HL-60 (cell line): ENCODE data around the gene ST6GALNAC6.

Experiments used
- GABPA ChIP-seq: IDR thresholded peaks from 2 replicates; pipeline ENCODE4 v1.6.1; 2012; ENCODE audit warnings: low read depth
- TF ChIP-seq, protein P1 (sequence below): IDR thresholded peaks from one replicate; pipeline ENCODE4 v1.5.1; 2011; ENCODE audit warnings: low read length, control low read depth, inconsistent platforms; ENCODE audit not compliant: insufficient read depth
- TF ChIP-seq, protein P2 (sequence below): IDR thresholded peaks from 2 replicates; pipeline ENCODE4 v1.6.1; 2012; ENCODE audit warnings: low read depth; ENCODE audit not compliant: insufficient replicate concordance

DNA sequence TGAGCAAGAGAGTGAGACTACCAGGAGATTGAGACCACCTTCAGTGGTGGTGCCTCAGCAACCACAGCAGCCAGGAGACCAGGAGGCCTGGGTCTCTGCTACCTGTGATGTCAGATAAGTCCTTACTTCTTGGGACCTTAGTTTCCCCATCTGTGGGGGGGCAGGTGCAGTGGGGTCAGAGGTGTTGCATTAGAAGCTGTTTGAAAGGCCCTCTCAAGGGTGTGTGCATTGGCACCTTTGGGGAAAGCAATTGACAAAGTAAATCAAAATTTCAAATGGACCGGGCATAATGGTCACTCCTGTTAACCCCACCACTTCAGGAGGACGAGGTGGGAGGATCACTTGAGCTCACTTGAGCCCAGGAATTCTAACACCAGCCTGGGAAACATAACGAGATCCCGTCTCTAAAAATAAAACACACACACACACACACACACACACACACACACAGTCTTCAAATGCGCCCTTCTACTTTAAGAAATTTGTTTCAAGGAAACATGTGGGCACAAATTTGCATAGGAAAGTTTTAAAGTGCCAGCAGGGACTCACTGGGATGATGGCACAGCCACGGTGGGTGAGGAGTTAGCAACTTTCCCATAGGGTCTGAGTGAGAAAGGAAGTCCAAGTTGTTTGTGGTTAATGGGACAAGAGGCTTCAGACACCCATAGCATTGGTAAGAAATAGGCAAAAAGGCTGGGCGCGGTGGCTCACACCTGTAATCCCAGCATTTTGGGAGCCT lies 20.6 kb downstream of the ST6GALNAC6 start:
- TF ChIP-seq, protein P1, sequence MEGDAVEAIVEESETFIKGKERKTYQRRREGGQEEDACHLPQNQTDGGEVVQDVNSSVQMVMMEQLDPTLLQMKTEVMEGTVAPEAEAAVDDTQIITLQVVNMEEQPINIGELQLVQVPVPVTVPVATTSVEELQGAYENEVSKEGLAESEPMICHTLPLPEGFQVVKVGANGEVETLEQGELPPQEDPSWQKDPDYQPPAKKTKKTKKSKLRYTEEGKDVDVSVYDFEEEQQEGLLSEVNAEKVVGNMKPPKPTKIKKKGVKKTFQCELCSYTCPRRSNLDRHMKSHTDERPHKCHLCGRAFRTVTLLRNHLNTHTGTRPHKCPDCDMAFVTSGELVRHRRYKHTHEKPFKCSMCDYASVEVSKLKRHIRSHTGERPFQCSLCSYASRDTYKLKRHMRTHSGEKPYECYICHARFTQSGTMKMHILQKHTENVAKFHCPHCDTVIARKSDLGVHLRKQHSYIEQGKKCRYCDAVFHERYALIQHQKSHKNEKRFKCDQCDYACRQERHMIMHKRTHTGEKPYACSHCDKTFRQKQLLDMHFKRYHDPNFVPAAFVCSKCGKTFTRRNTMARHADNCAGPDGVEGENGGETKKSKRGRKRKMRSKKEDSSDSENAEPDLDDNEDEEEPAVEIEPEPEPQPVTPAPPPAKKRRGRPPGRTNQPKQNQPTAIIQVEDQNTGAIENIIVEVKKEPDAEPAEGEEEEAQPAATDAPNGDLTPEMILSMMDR, result no peak
- TF ChIP-seq GABPA, result no peak
- TF ChIP-seq, protein P2, sequence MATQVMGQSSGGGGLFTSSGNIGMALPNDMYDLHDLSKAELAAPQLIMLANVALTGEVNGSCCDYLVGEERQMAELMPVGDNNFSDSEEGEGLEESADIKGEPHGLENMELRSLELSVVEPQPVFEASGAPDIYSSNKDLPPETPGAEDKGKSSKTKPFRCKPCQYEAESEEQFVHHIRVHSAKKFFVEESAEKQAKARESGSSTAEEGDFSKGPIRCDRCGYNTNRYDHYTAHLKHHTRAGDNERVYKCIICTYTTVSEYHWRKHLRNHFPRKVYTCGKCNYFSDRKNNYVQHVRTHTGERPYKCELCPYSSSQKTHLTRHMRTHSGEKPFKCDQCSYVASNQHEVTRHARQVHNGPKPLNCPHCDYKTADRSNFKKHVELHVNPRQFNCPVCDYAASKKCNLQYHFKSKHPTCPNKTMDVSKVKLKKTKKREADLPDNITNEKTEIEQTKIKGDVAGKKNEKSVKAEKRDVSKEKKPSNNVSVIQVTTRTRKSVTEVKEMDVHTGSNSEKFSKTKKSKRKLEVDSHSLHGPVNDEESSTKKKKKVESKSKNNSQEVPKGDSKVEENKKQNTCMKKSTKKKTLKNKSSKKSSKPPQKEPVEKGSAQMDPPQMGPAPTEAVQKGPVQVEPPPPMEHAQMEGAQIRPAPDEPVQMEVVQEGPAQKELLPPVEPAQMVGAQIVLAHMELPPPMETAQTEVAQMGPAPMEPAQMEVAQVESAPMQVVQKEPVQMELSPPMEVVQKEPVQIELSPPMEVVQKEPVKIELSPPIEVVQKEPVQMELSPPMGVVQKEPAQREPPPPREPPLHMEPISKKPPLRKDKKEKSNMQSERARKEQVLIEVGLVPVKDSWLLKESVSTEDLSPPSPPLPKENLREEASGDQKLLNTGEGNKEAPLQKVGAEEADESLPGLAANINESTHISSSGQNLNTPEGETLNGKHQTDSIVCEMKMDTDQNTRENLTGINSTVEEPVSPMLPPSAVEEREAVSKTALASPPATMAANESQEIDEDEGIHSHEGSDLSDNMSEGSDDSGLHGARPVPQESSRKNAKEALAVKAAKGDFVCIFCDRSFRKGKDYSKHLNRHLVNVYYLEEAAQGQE, result no peak
